NCI-H524 treated with DMSO at 0.1 percent for 48 hours (cell line): ENCODE data around the gene CD2.

ENCODE experiments used
- DNase-seq: peaks from one replicate; lab custom pipeline; 2025; lab: John Stamatoyannopoulos, UW

CD2 gene

GRCh38 chr1:116760996-116761665, 6.9 kb downstream of the CD2 start:
- no peak for DNase-seq

- DNase-seq: no peak
These were observed 8.1 kb downstream of the CD2 start for GRCh38 chr1:116762281-116762680.

DNA sequence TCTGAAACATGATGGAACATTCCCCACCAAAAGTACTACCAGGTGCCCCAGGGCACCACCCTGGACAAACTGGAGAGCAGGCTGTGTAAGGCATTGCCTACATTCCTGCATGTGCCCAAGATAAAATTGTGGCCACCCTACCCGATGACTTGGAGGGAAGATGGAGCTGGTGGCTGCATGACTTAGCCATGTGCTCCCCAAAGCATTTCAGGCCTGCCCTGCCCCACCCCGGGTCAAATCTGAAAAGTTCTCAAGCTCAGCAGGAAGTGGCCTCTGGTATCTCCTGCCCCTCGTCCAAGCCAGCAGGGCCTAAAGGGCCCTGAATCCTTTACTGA, 8.5 kb downstream of the CD2 start:
- DNase-seq: no peak

- DNase-seq: no peak
These were observed 9.0 kb downstream of the CD2 start for GRCh38 chr1:116763116-116763786.

DNA sequence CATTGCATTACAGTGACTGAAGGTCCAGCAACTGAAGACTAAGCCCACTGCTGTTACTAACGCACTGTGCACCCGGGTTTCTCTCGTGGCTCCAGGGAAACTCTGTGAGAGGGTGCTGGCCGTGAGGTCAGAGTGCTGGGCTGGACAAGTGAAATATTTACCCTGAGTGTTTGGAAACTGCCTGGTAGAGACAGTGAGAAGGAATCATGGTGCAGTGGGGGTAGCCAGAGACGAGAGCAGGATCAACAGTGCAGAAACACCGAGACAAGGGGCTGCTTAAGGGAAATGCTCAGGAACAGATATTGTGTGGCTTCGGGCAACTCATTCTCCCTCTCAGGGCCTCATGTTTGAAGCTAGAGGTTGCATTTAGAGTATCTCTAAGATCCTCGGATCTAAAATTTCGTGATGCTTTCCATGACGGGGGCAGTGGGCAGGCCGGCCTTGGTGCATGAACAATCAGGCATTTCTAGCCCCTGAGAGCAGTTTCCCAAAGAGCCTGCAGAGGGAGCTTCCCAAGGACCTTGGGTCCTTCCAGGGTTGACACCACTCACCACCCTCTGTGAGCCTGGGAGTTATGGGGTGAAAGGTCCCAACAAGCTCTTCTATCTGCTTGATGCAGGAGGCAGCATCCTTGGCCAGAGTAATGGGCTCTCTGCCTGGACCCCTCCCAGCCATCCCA, 9.7 kb downstream of the CD2 start:
- DNase-seq: no peak

GRCh38 chr1:116764466-116764898, 10.3 kb downstream of the CD2 start:
- no peak for DNase-seq

DNA sequence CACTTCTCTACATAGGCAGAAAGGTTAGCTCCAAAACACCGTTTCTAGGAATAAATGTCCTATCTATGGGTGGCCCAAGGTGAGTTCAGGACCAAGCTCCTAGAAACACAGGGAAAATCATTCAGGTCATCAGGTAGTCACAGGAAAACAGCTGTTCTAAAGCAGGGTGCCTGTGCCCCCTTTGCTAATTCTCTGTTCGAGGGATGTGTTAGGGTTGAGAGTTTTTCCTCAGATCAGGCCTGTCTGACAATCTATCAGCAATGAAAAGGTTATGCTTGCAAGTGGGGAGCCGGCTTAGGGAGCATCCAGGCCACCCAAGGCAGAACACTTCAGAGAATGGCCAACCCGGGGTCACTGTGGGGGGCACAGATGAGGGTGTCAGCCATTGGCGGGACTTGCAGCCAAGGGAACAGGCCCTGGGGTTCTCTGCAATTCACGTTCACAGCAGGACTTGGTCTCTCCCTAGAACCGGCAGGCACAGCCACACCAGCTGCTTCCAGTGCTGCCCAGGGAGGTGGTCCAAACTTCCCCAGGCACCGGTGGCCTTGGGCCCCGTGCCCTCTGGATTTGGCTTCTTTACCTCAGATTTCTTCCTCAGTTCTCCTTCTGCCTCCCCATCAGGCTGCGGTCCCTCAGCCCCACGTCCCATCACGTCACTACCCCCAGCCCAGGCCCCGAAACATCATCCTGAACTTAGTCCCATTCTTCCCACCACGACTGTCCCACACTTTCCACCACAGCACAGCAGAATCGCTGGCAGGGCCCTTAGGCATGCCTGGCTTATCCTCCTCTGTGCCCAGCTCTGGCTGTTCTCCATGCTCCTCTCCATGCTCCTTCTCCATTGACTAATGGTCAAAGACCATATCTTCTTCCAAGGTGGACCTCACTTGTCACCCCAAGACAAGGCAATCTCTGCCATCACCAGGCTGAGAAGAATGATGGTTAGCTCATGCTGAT, 11.0 kb downstream of the CD2 start:
- no peak for DNase-seq

DNA sequence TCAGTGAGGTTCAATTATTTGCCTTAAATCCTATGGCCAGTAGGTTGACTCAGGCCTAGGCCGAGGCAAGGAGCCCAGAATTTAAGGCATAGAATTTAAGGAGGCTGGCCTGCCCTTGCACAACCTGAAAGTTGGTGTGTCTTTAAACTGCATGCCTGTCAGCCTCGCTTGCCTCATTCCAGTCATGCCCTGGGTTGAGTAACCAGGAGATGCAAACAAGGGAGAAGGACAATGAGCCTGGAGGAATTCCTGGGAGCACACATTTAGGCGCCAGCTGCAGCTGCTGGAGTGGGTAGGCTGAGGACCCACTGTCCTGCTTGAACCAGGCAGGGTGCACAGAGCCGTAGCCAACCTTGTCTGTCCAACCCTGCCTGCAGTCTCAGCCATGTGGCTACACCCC, 11.7 kb downstream of the CD2 start:
- no peak for DNase-seq

GRCh38 chr1:116766616-116767469, 12.6 kb downstream of the CD2 start:
- no peak for DNase-seq

DNA sequence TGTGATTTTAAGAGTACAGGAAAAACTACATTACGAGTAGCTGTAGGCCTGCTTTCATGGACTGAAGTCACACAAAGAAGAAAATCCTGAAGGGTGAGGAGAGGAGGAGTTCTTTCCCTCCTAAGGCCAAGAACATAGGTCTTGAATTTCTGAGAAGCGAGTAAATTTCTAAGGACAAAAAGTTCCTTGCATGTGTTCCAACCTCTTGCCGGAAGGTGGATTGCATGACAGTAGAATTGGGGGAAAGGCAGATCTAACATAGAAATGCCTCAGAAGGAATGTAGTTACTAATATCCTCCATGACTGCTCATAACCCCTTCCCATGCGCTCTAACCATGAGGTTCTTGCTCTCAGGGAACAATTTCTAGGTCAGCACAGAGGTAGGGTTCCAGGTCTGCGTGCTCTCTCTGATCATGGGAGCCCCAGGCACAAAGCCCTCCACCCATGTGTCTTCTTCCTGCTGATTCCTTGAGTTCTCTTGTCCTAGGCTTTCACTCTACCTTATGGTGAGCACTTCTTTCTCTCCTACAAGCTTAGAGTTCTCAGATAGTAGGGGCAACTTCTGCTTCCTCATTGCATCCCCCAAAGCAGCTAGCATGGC, 13.7 kb downstream of the CD2 start:
- no peak for DNase-seq

GRCh38 chr1:116768416-116769103, 14.3 kb downstream of the CD2 start:
- no peak for DNase-seq

GRCh38 chr1:116769104-116769452, 14.8 kb downstream of the CD2 start:
- DNase-seq: no peak

- no peak for DNase-seq
These were observed 15.3 kb downstream of the CD2 start for GRCh38 chr1:116769561-116769977.

GRCh38 chr1:116769994-116770393, 15.8 kb downstream of the CD2 start:
- no peak for DNase-seq

GRCh38 chr1:116770625-116771024, 16.4 kb downstream of the CD2 start:
- DNase-seq: no peak

- DNase-seq: no peak
These were observed 17.9 kb downstream of the CD2 start for GRCh38 chr1:116771997-116772647.

DNA sequence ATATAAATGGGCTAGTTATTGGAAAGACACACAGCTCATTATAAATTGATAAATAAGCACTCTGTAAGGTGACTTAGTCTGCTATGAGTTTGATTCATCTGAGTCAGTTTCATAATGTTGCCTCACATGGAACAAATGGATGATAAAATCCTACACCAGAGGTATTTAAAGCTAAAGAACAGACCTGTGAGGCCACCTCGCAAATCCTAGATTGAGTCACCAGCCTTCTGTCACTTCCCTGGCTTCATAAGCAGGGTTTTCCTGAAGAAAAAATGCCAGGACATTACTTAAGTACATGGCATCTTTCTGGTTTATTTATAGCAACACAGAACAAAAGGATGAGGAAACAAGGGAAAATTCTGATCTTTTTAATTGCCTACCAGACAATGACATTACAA, 18.4 kb downstream of the CD2 start:
- DNase-seq: no peak

DNA sequence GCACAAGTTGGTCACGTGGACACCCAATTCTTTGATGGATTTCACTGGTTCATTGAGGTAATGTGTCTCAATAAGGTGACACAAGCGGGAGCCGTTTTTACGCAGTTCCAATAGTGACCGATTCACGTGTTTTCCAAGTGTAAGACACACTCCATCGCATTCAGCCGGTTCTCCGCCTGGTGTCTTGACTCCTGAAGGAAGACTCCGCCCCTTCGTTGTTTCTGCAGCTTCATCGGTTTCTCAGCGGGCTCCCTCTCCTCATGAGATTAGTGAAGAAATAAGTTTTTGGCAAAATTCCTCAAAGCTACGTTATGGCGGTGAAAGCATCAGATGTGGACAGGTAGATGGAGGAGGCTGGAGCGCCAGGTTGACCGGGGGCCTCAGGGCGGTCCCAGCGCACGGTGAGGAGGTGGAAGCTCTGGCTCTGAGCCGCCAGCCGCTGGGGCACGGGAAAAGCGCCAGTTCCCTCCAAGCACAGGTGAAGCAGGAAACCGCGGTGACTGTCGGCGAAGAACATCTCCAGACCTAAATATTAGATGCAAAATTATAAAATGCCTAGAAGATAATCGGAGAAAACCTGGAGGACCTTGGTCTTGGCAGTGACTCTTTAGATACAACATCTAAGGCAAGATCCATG, 21.0 kb downstream of the CD2 start:
- no peak for DNase-seq
